CD4-positive, alpha-beta T cell (primary cell): ENCODE results near the gene AANAT. TPM values are rescaled to one million over a fixed set of nuclear protein-coding genes. Genes with fewer than 3 reads are reported as not detected.

Experiments used
- ATAC-seq: fragments of 200-7000 bp; cut with Tn5 transposase; one replicate; pipeline ENCODE4 v1.10.0; 2022; ENCODE audit warnings: mild to moderate bottlenecking; ENCODE audit not compliant: poor library complexity
- CTCF ChIA-PET: fragments of 350-600 bp; sonication (Branson Sonifier 250); formaldehyde crosslinking; loops from one replicate; lab custom pipeline; 2021; ENCODE audit warnings: antibody characterized with exemption, inconsistent platforms; lab: Charles Lee
- POLR2A ChIA-PET: fragments of 350-600 bp; sonication (Branson Sonifier 250); formaldehyde crosslinking; loops from one replicate; lab custom pipeline; 2021; ENCODE audit warnings: antibody characterized with exemption, inconsistent platforms; lab: Charles Lee
- DNase-seq, 14 experiments: peaks; one replicate each; pipeline ENCODE4 v3.0.0-alpha.2; 2013 to 2020; ENCODE audit warnings: mixed read lengths in 2 of 14
- H3K27ac ChIP-seq, 2 donors: one replicate each; pipeline versions ENCODE4 v1.5.1 to v1.7.0; 2013; ENCODE audit warnings: low read length in 2 of 2, low read depth in 1 of 2, mild to moderate bottlenecking in 1 of 2
- H3K27me3 ChIP-seq, 2 experiments: 1 replicate in 1 of 2; 2 replicates in 1 of 2; pipeline versions ENCODE4 v1.6.1 to v1.7.0; 2013; ENCODE audit warnings: low read length in 2 of 2, control low read depth in 1 of 2, mild to moderate bottlenecking in 1 of 2, moderate library complexity in 1 of 2; ENCODE audit not compliant: insufficient read depth in 2 of 2, control insufficient read depth in 1 of 2
- H3K36me3 ChIP-seq: one replicate; pipeline ENCODE4 v1.6.1; 2013; ENCODE audit warnings: low read length, control low read depth; ENCODE audit not compliant: insufficient read depth
- H3K4me1 ChIP-seq: one replicate; pipeline ENCODE4 v1.6.1; 2013; ENCODE audit warnings: low read length, control low read depth; ENCODE audit not compliant: insufficient read depth
- H3K4me3 ChIP-seq: one replicate; pipeline ENCODE4 v1.5.1; 2013; ENCODE audit warnings: mild to moderate bottlenecking, low read length, moderate library complexity
- H3K9me3 ChIP-seq, 2 experiments: 1 replicate in 1 of 2; 2 replicates in 1 of 2; pipeline versions ENCODE4 v1.6.1 to v1.7.0; 2013; ENCODE audit warnings: low read length in 2 of 2, mild to moderate bottlenecking in 2 of 2, control low read depth in 1 of 2, moderate library complexity in 1 of 2; ENCODE audit not compliant: control insufficient read depth in 1 of 2, insufficient read depth in 1 of 2
- H3K27ac Mint-ChIP-seq: one replicate; pipeline ENCODE4 v1.8.0; 2020; ENCODE audit warnings: mixed read lengths
- H3K27me3 Mint-ChIP-seq: one replicate; pipeline ENCODE4 v1.8.0; 2021; ENCODE audit warnings: mixed read lengths
- H3K36me3 Mint-ChIP-seq: one replicate; pipeline ENCODE4 v1.8.0; 2021; ENCODE audit warnings: low read depth, mixed read lengths
- H3K4me1 Mint-ChIP-seq: one replicate; pipeline ENCODE4 v1.8.0; 2021; ENCODE audit warnings: low read depth, mixed read lengths
- H3K4me3 Mint-ChIP-seq: one replicate; pipeline ENCODE4 v1.8.0; 2020; ENCODE audit warnings: mild to moderate bottlenecking, mixed read lengths
- H3K9me3 Mint-ChIP-seq: one replicate; pipeline ENCODE4 v1.8.0; 2020; ENCODE audit warnings: mixed read lengths
- intact Hi-C, 2 experiments: fragments of 100-400 bp; cut with DNase I in 1 of 2; cut with micrococcal nuclease in 1 of 2; formaldehyde crosslinking; loops; one replicate each; pipeline versions ENCODE4 v1.15.1 to v1.9.0; 2023 to 2025; cut with DNase I, micrococcal nuclease
- total RNA-seq, 174 experiments: library from RNA in 2 of 174; stranded (reverse) in 2 of 174; gene quantifications; one replicate each; pipeline ENCODE4 v1.2.3 and lab custom pipeline; 2021 to 2026
- TF ChIP-seq, protein P1 (sequence below): fragments of 200-600 bp; IDR thresholded peaks from one replicate; pipeline ENCODE4 v1.8.0; 2022; ENCODE audit warnings: antibody characterized with exemption, mild to moderate bottlenecking

The AANAT gene
- total RNA-seq, 2 experiments from 2014 or later: 0.14 TPM; not detected in 1

DNA sequence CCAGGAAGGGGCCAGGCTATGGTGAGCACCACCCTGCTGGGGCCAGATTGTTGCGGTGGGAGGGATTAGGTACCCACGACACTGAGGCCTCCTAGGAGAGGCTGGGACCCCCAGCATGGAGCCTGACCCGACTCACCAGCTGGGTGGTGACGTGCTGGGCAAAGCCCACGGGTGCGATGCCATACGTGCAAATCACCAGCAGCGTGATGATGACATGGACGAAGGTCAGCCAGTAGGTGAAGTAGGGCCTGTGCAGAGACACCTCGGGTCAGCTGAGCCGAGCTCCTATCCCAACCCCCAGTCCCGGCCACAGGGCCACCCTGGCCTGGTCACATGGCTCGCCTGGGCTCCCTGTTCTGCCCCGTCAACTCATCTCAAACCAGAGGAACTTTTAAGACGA, 7.5 kb downstream of the AANAT start:
- Histone ChIP-seq H3K4me1 (no peaks in the 10 kb centered on the region), H3K27me3 (no peaks in the 10 kb centered on the region), H3K36me3 (peaks cover 42% of the 10 kb centered on the region), H3K27ac (no peak overlapping the region), H3K4me3 (no peak overlapping the region), H3K9me3 (no peaks in the 10 kb centered on the region)
- ATAC-seq (no peak), DNase-seq (no peak)
- intact Hi-C loops: no loop called here
- POLR2A ChIA-PET: interaction anchor here (0.7 to 0.8 kb wide), 2 partner anchors 21 to 82 kb away, joined by 3 read pairs; no protein-coding TSS in a partner anchor
- H3K9me3 Mint-ChIP-seq: no peaks in the 10 kb centered on the region
- TF ChIP-seq, protein P1, sequence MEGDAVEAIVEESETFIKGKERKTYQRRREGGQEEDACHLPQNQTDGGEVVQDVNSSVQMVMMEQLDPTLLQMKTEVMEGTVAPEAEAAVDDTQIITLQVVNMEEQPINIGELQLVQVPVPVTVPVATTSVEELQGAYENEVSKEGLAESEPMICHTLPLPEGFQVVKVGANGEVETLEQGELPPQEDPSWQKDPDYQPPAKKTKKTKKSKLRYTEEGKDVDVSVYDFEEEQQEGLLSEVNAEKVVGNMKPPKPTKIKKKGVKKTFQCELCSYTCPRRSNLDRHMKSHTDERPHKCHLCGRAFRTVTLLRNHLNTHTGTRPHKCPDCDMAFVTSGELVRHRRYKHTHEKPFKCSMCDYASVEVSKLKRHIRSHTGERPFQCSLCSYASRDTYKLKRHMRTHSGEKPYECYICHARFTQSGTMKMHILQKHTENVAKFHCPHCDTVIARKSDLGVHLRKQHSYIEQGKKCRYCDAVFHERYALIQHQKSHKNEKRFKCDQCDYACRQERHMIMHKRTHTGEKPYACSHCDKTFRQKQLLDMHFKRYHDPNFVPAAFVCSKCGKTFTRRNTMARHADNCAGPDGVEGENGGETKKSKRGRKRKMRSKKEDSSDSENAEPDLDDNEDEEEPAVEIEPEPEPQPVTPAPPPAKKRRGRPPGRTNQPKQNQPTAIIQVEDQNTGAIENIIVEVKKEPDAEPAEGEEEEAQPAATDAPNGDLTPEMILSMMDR: no peak
- peaks cover 24% of the 10 kb centered on the region for H3K36me3 Mint-ChIP-seq
- CTCF ChIA-PET: no interaction called here
- no peaks in the 10 kb centered on the region for H3K4me1 Mint-ChIP-seq
- H3K27ac Mint-ChIP-seq: no peak overlapping the region
- H3K27me3 Mint-ChIP-seq: no peaks in the 10 kb centered on the region
- H3K4me3 Mint-ChIP-seq: no peak overlapping the region

- no peaks in the 10 kb centered on the region for H3K27me3 Mint-ChIP-seq
- CTCF ChIA-PET: no interaction called here
- no peaks in the 10 kb centered on the region for H3K4me1 Mint-ChIP-seq
- DNase-seq: no peak
- no peaks in the 10 kb centered on the region for H3K9me3 ChIP-seq
- no peaks in the 10 kb centered on the region for H3K4me1 ChIP-seq
- no peak overlapping the region for H3K27ac Mint-ChIP-seq
- H3K27ac ChIP-seq: no peak overlapping the region
- intact Hi-C loops: no loop called here
- H3K27me3 ChIP-seq: no peaks in the 10 kb centered on the region
- H3K36me3 Mint-ChIP-seq: peaks cover 24% of the 10 kb centered on the region
- no peak for ATAC-seq
- no peaks in the 10 kb centered on the region for H3K9me3 Mint-ChIP-seq
- no peak overlapping the region for H3K4me3 ChIP-seq
- no peak overlapping the region for H3K4me3 Mint-ChIP-seq
- POLR2A ChIA-PET: interaction anchor here (0.7 kb wide), 1 partner anchor 82 kb away, joined by 3 read pairs; no protein-coding TSS in a partner anchor
- TF ChIP-seq, protein P1: no peak
- peaks cover 42% of the 10 kb centered on the region for H3K36me3 ChIP-seq
These were observed 7.9 kb downstream of the AANAT start for GRCh38 chr17:76475302-76475701.

DNA sequence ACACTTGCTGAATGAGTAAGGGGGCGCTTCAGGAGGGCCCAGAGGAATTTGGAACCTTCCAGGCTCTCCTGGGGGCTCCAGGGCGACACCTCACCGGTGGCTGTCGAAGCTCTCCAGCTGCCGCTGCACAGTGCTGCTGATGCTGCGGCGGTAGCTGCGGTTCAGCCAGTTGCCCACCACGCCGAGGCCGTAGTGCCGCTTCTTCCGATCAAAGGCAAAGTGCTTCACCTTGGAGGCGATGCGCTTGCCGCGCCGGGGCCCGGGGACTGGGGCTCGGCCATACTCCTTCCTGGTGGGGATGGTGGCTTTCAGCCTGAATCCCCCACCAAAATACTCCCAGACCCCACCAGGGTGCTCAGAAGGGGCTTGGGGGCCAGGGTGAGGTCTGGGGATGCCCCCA, 9.3 kb downstream of the AANAT start:
- intact Hi-C loops: no loop called here
- peaks cover 42% of the 10 kb centered on the region for H3K36me3 ChIP-seq
- no peaks in the 10 kb centered on the region for H3K27me3 ChIP-seq
- ChIA-PET CTCF (no interaction called here), POLR2A (no interaction called here)
- H3K4me3 ChIP-seq: no peak overlapping the region
- no peak for DNase-seq
- TF ChIP-seq, protein P1: no peak
- H3K27ac ChIP-seq: no peak overlapping the region
- no peaks in the 10 kb centered on the region for H3K9me3 ChIP-seq
- no peak for ATAC-seq
- Mint-ChIP-seq H3K36me3 (peaks cover 19% of the 10 kb centered on the region), H3K27ac (no peak overlapping the region), H3K27me3 (no peaks in the 10 kb centered on the region), H3K9me3 (no peaks in the 10 kb centered on the region), H3K4me3 (no peak overlapping the region), H3K4me1 (no peaks in the 10 kb centered on the region)
- no peaks in the 10 kb centered on the region for H3K4me1 ChIP-seq
